Endothelial cell of umbilical vein (primary cell): ENCODE results near the gene RPS2. TPM values are rescaled to one million over a fixed set of nuclear protein-coding genes. Genes with fewer than 3 reads are reported as not detected.

Source experiments
- Bru-seq: library from RNA; stranded (reverse); fragments of 400-500 nt; gene quantifications from one replicate; lab custom pipeline; 2021; lab: Mats Ljungman, UMichigan
- BruChase-seq, 2 experiments: library from RNA; stranded (reverse); fragments of 400-500 nt; gene quantifications; one replicate each; lab custom pipeline; 2021; lab: Mats Ljungman, UMichigan
- BruUV-seq: library from RNA; stranded (reverse); fragments of 400-500 nt; replicated peaks from 2 replicates; lab custom pipeline; 2021; lab: Mats Ljungman, UMichigan
- CTCF ChIA-PET: fragments of 300-600, 350-600 bp; sonication (Branson Sonifier 250); formaldehyde crosslinking; loops from one replicate; lab custom pipeline; 2021; ENCODE audit warnings: antibody characterized with exemption, inconsistent platforms; lab: Charles Lee
- POLR2A ChIA-PET: fragments of 300-600, 350-600 bp; sonication (Branson Sonifier 250); formaldehyde crosslinking; loops from one replicate; lab custom pipeline; 2021; ENCODE audit warnings: antibody characterized with exemption, inconsistent platforms; lab: Charles Lee
- DNase-seq: peaks from one replicate; pipeline ENCODE4 v3.0.0-alpha.2; 2011; ENCODE audit warnings: low read depth, low spot score
- FAIRE-seq: peaks from 2 replicates; lab custom pipeline; 2011; peaks lifted over from hg19 to GRCh38; lab: Jason Lieb, UNC
- H2AFZ ChIP-seq: 2 replicates; pipeline ENCODE4 v1.6.0; 2012; ENCODE audit warnings: low read depth, low read length, control low read depth, inconsistent platforms
- H3K27ac ChIP-seq: 2 replicates; pipeline ENCODE4 v1.5.1; 2011; ENCODE audit warnings: low read depth, mild to moderate bottlenecking, control low read depth, low read length, moderate library complexity; ENCODE audit not compliant: insufficient read depth
- H3K27me3 ChIP-seq, 2 experiments: 2 replicates each; pipeline versions ENCODE4 v1.6.0 to v1.6.1; 2011; ENCODE audit warnings: low read length in 2 of 2, mixed read lengths in 1 of 2; ENCODE audit not compliant: control insufficient read depth in 2 of 2, insufficient read depth in 2 of 2
- H3K36me3 ChIP-seq, 2 experiments: 2 replicates in 1 of 2; 3 replicates in 1 of 2; pipeline ENCODE4 v1.5.1; 2011; ENCODE audit warnings: low read length in 2 of 2, mild to moderate bottlenecking in 1 of 2, moderate library complexity in 1 of 2; ENCODE audit not compliant: control insufficient read depth in 2 of 2, insufficient read depth in 2 of 2; ENCODE audit errors: extremely low read depth in 1 of 2
- H3K4me1 ChIP-seq: 3 replicates; pipeline ENCODE4 v1.5.1; 2011; ENCODE audit warnings: mild to moderate bottlenecking, low read length; ENCODE audit not compliant: control insufficient read depth, insufficient read depth; ENCODE audit errors: extremely low read depth
- H3K4me2 ChIP-seq: 2 replicates; pipeline ENCODE4 v1.6.1; 2011; ENCODE audit warnings: low read length, control low read depth, mixed read lengths; ENCODE audit not compliant: insufficient read depth
- H3K4me3 ChIP-seq, 3 experiments: fragments of 200-600 bp in 1 of 3; sonication (generic), shearing (Covaris generic) in 1 of 3; replicated peaks in 1 of 3; 2 replicates each; pipeline ENCODE4 v1.5.1; 2011 to 2016; ENCODE audit warnings: control low read depth in 3 of 3, low read length in 3 of 3, mild to moderate bottlenecking in 2 of 3, inconsistent platforms in 1 of 3, low read depth in 1 of 3, moderate library complexity in 1 of 3; ENCODE audit not compliant: insufficient read depth in 1 of 3
- H3K79me2 ChIP-seq: 2 replicates; pipeline ENCODE4 v1.6.0; 2012; ENCODE audit warnings: low read length, inconsistent platforms; ENCODE audit not compliant: control insufficient read depth, insufficient read depth
- H3K9ac ChIP-seq: replicated peaks from 2 replicates; pipeline ENCODE3; 2011; ENCODE audit warnings: low read length, control low read depth; ENCODE audit not compliant: insufficient read depth; ENCODE audit errors: extremely low read depth
- H3K9me1 ChIP-seq: replicated peaks from 3 replicates; pipeline ENCODE4 v1.6.0; 2011; ENCODE audit warnings: mild to moderate bottlenecking, low read length; ENCODE audit not compliant: control insufficient read depth, insufficient read depth; ENCODE audit errors: extremely low read depth
- H3K9me3 ChIP-seq: replicated peaks from 2 replicates; pipeline ENCODE4 v1.5.1; 2012; ENCODE audit warnings: low read length, inconsistent platforms; ENCODE audit not compliant: control insufficient read depth, insufficient read depth
- H4K20me1 ChIP-seq: replicated peaks from 2 replicates; pipeline ENCODE3; 2011; ENCODE audit warnings: mild to moderate bottlenecking, low read length; ENCODE audit not compliant: control insufficient read depth, insufficient read depth; ENCODE audit errors: extremely low read depth
- CTCF ChIP-seq, 2 donors: IDR thresholded peaks; 1 replicate in 1 of 2; 2 replicates in 1 of 2; pipeline ENCODE4 v1.5.1; 2011; ENCODE audit warnings: low read length in 2 of 2, mild to moderate bottlenecking in 2 of 2, moderate library complexity in 2 of 2, control low read depth in 1 of 2, inconsistent platforms in 1 of 2, low read depth in 1 of 2; ENCODE audit not compliant: insufficient read depth in 1 of 2; ENCODE audit errors: extremely low read depth in 1 of 2
- EZH2 ChIP-seq: IDR thresholded peaks from 2 replicates; pipeline ENCODE4 v1.6.1; 2012; ENCODE audit warnings: borderline replicate concordance, low read depth, mild to moderate bottlenecking, moderate library complexity, low read length, inconsistent platforms; ENCODE audit not compliant: severe bottlenecking
- FOS ChIP-seq: IDR thresholded peaks from 2 replicates; pipeline ENCODE4 v1.6.1; 2011; ENCODE audit warnings: mild to moderate bottlenecking, low read length, moderate library complexity, borderline replicate concordance; ENCODE audit not compliant: insufficient read depth
- JUN ChIP-seq: IDR thresholded peaks from 2 replicates; pipeline ENCODE4 v1.6.1; 2011; ENCODE audit warnings: borderline replicate concordance, low read depth; ENCODE audit not compliant: insufficient read length, insufficient read depth
- MAX ChIP-seq: IDR thresholded peaks from 2 replicates; pipeline ENCODE4 v1.6.1; 2011; ENCODE audit not compliant: insufficient read depth, insufficient read length
- MYC ChIP-seq: IDR thresholded peaks from one replicate; pipeline ENCODE4 v1.6.1; 2011; ENCODE audit warnings: mild to moderate bottlenecking, low read depth, low read length
- POLR2A ChIP-seq: IDR thresholded peaks from 2 replicates; pipeline ENCODE4 v1.6.1; 2012; ENCODE audit warnings: low read depth, mild to moderate bottlenecking, control low read depth, low read length
- POLR2AphosphoS5 ChIP-seq: IDR thresholded peaks from 2 replicates; pipeline ENCODE4 v1.6.1; 2012; ENCODE audit warnings: low read depth, mild to moderate bottlenecking, control low read depth, low read length, moderate library complexity; ENCODE audit not compliant: insufficient read depth
- dilution Hi-C: fragments of 300-500 bp; cut with MboI; formaldehyde crosslinking; loops from one replicate; pipeline ENCODE4 v1.15.0; 2019; ENCODE audit warnings: low sequenced_read_pairs; ENCODE audit not compliant: extremely low pct_ligation_motif_present
- intact Hi-C: fragments of 100-400 bp; cut with micrococcal nuclease; formaldehyde crosslinking; loops from one replicate; pipeline ENCODE4 v1.10.0; 2022
- long read RNA-seq: library from polyadenylated mRNA; stranded (forward); transcript quantifications from one replicate; pipeline ENCODE4 v2.0.0, GENCODE V29; 2021
- polyA minus RNA-seq, 3 experiments: library from RNA; depleted of rRNA, polyadenylated mRNA; stranded (reverse); fragments of >200 nt; gene quantifications; 1 replicate in 1 of 3; 2 replicates in 2 of 3; pipeline ENCODE4 v1.2.3, GENCODE V29; 2011
- polyA plus RNA-seq, 4 experiments: library from polyadenylated mRNA; depleted of rRNA in 3 of 4; stranded (reverse) in 3 of 4; unstranded in 1 of 4; fragments of >200 nt; gene quantifications; 2 replicates each; pipeline versions ENCODE4 v1.2.1 to v1.2.3, GENCODE V29; 2011 to 2012; ENCODE audit warnings: missing spikeins in 1 of 4
- total RNA-seq: library from RNA; stranded (reverse); gene quantifications from 2 replicates; pipeline ENCODE4 v1.2.3, GENCODE V29; 2021

The RPS2 gene
- total RNA-seq (2,793 and 3,036 TPM in 2 replicates), polyA plus RNA-seq (9,021 and 12,733 TPM in 2 replicates), polyA minus RNA-seq (3,353 and 3,779 TPM in 2 replicates), Bru-seq, nascent RNA (percentile 99 among the genes with signal in this experiment), BruChase-seq, experiment 1, labeled RNA remaining after a 6-hour chase (percentile 100 among the genes with signal in this experiment), BruChase-seq, experiment 2, labeled RNA remaining after a 2-hour chase (percentile 100 among the genes with signal in this experiment)
- polyA plus RNA-seq (2011; cell fraction: cytosol; rRNA removed): 5,798 and 6,829 TPM in 2 replicates
- 1,513 and 2,235 TPM in 2 replicates for polyA plus RNA-seq (2011; cell fraction: nucleus; rRNA removed)
- 4,015 and 4,701 TPM in 2 replicates for polyA plus RNA-seq (2012)
- 3,731 TPM for polyA minus RNA-seq (2011; cell fraction: cytosol; rRNA and poly(A)+ RNA removed)
- polyA minus RNA-seq (2011; cell fraction: nucleus; rRNA and poly(A)+ RNA removed): 379 and 607 TPM in 2 replicates
- long read RNA-seq, transcript RPS2-201 (7 exons, 985 nt): major isoform, 14,956 of 21,469 reads
- long read RNA-seq, transcript RPS2-213 (5 exons, 1,186 nt): minor isoform, 7 of 21,469 reads
- long read RNA-seq, transcript RPS2-208 (4 exons, 1,243 nt): minor isoform, 7 of 21,469 reads
- long read RNA-seq, partial matches to known transcripts: 5,986 of 21,469 reads
- long read RNA-seq, other reads (novel, unspliced or antisense): 506 of 21,469 reads

- peak; percentile 99 for DNase-seq
- CTCF ChIA-PET: interaction anchor here (0.9 to 1.6 kb wide), 4 partner anchors 12 to 176 kb away, joined by 3 to 7 read pairs (median 4); partner anchors contain the start of gene GFER
- Histone ChIP-seq H3K27ac (peak within 1 kb of the TSS; percentile 76), H3K9me1 (no peaks in the 10 kb centered on the region), H3K9me3 (no peaks in the 10 kb centered on the region), H3K27me3 (no peaks in the 10 kb centered on the region), H2AFZ (peak within 1 kb of the TSS; percentile 9), H3K4me1 (peaks cover 27% of the 10 kb centered on the region), H3K4me3 (peak within 1 kb of the TSS; percentile 85 to 95 (median 89)), H3K9ac (peak within 1 kb of the TSS; percentile 92), H3K79me2 (peaks cover 47% of the 10 kb centered on the region), H4K20me1 (no peaks in the 10 kb centered on the region), H3K4me2 (peak within 1 kb of the TSS; percentile 95), H3K36me3 (peaks cover 8 to 17% of the 10 kb centered on the region in 2 experiments)
- dilution Hi-C loops (no loop called here), intact Hi-C loops (loop anchor here (2.0 kb wide), 1 partner anchor 44 kb away; the partner anchor contains the start of gene ZNF598)
- POLR2A ChIA-PET: interaction anchor here (0.6 to 1.4 kb wide), 14 partner anchors 9 to 544 kb away, joined by 3 to 11 read pairs (median 4); partner anchors contain the start of genes MSRB1, NTHL1, NUBP2 and SPSB3
- peak; percentile 98 for FAIRE-seq
- TF ChIP-seq CTCF (IDR thresholded peaks at IDR 0.05; ENCODE audit: extremely low read depth in 1 of 2, insufficient read depth in 1 of 2, low read depth in 1 of 2, low read length in 2 of 2): no peak
- peak; percentile 100 for TF ChIP-seq POLR2A
- peak; percentile 83 for TF ChIP-seq MYC
- no peak for TF ChIP-seq EZH2
- peak; percentile 10 for TF ChIP-seq FOS
- peak; percentile 100 for TF ChIP-seq POLR2AphosphoS5
- no peak for TF ChIP-seq JUN
- peak; percentile 81 for TF ChIP-seq MAX
- TSS peak; percentile 89 for BruUV-seq
Observed at GRCh38 chr16:1964506-1965395, at the start of gene RPS2. TSS of gene RPS2 (minus strand) at chr16:1964826. CDS start at chr16:1964625, 201 bp downstream.
